ENCODE results near the gene SNRNP70.
A peak's percentile ranks its signal among the peaks of the same experiment; 100 is the strongest.

Gene SNRNP70

GRCh38 chr19:49057636-49058234 is 27.5 kb upstream of the SNRNP70 start, which contains the start of gene CGB7:
TSS of gene CGB7 (minus strand) at chr19:49057749. CDS start at chr19:49055375, 2,374 bp downstream.
- no peak for FAIRE-seq
- peak; percentile 70 for DNase-seq (ENCODE audit: insufficient read length, low spot score)
- 0 out of 2 replicates have a peak, but pooled peaks have one; percentile 27 for TF ChIP-seq POLR2A (IDR thresholded peaks at IDR 0.05; ENCODE audit: low read depth, low read length)

- DNase-seq (ENCODE audit: insufficient read length, low spot score): no peak
- TF ChIP-seq POLR2A (IDR thresholded peaks at IDR 0.05; ENCODE audit: low read depth, low read length): no peak
- FAIRE-seq: no peak
Measured at GRCh38 chr19:49058562-49058961, 26.7 kb upstream of the SNRNP70 start.

- FAIRE-seq (no peak), DNase-seq (ENCODE audit: insufficient read length, low spot score) (no peak)
- no peak for TF ChIP-seq POLR2A (IDR thresholded peaks at IDR 0.05; ENCODE audit: low read depth, low read length)
Measured at GRCh38 chr19:49059053-49059452, 26.2 kb upstream of the SNRNP70 start.

- no peak for TF ChIP-seq POLR2A (IDR thresholded peaks at IDR 0.05; ENCODE audit: low read depth, low read length)
- DNase-seq (ENCODE audit: insufficient read length, low spot score): no peak
- FAIRE-seq: no peak
Measured at GRCh38 chr19:49061000-49061399, 24.3 kb upstream of the SNRNP70 start.

- FAIRE-seq (no peak), DNase-seq (ENCODE audit: insufficient read length, low spot score) (no peak)
- no peak for TF ChIP-seq POLR2A (IDR thresholded peaks at IDR 0.05; ENCODE audit: low read depth, low read length)
Measured at GRCh38 chr19:49061445-49061844, 23.8 kb upstream of the SNRNP70 start.

- no peak for TF ChIP-seq POLR2A (IDR thresholded peaks at IDR 0.05; ENCODE audit: low read depth, low read length)
- DNase-seq (ENCODE audit: insufficient read length, low spot score) (no peak), FAIRE-seq (no peak)
Measured at GRCh38 chr19:49064029-49064629, 21.1 kb upstream of the SNRNP70 start.

GRCh38 chr19:49064768-49065611 is 20.3 kb upstream of the SNRNP70 start, which contains the start of gene NTF4:
TSS of gene NTF4 (minus strand) at chr19:49064818. CDS start at chr19:49061997, 2,821 bp downstream.
- DNase-seq (ENCODE audit: insufficient read length, low spot score): no peak
- TF ChIP-seq POLR2A (IDR thresholded peaks at IDR 0.05; ENCODE audit: low read depth, low read length): no peak
- FAIRE-seq: no peak

- no peak for TF ChIP-seq POLR2A (IDR thresholded peaks at IDR 0.05; ENCODE audit: low read depth, low read length)
- DNase-seq (ENCODE audit: insufficient read length, low spot score): no peak
- no peak for FAIRE-seq
Measured at GRCh38 chr19:49065905-49066512, 19.2 kb upstream of the SNRNP70 start.

- FAIRE-seq: no peak
- no peak for DNase-seq (ENCODE audit: insufficient read length, low spot score)
Measured at GRCh38 chr19:49067554-49067953, 17.7 kb upstream of the SNRNP70 start.

GRCh38 chr19:49069026-49069425 is 16.2 kb upstream of the SNRNP70 start:
- FAIRE-seq (no peak), DNase-seq (ENCODE audit: insufficient read length, low spot score) (no peak)
- TF ChIP-seq POLR2A (IDR thresholded peaks at IDR 0.05; ENCODE audit: low read depth, low read length): no peak

More at GRCh38 chr19:49067554-49067953, 17.7 kb upstream of the SNRNP70 start:
- no peak for TF ChIP-seq POLR2A (IDR thresholded peaks at IDR 0.05; ENCODE audit: low read depth, low read length)

GRCh38 chr19:49070416-49070815 is 14.8 kb upstream of the SNRNP70 start:
- DNase-seq (ENCODE audit: insufficient read length, low spot score) (no peak), FAIRE-seq (no peak)
- TF ChIP-seq POLR2A (IDR thresholded peaks at IDR 0.05; ENCODE audit: low read depth, low read length): no peak

- TF ChIP-seq POLR2A (IDR thresholded peaks at IDR 0.05; ENCODE audit: low read depth, low read length): no peak
- FAIRE-seq: no peak
- DNase-seq (ENCODE audit: insufficient read length, low spot score): no peak
Measured at GRCh38 chr19:49071860-49072547, 13.2 kb upstream of the SNRNP70 start.
